Activated CD4-positive, alpha-beta T cell treated with anti-CD3 and anti-CD28 coated beads, Interleukin-2, amount 10 ng/mL, durations not matched to agents 7 days and 5 days (primary cell): ENCODE measurements around the gene GFM2. TPM values are rescaled to one million over a fixed set of nuclear protein-coding genes. Genes with fewer than 3 reads are reported as not detected.
"Not testable (repeated sequence)": the region's sequence is repeated elsewhere in the genome, so short reads cannot be mapped to it uniquely, and the experiment has no call there.

Experiments used
- CTCF ChIA-PET: fragments of 350-600 bp; sonication (Branson Sonifier 250); formaldehyde crosslinking; loops from one replicate; lab custom pipeline; 2021; ENCODE audit warnings: antibody characterized with exemption; lab: Charles Lee
- POLR2A ChIA-PET: fragments of 350-600 bp; sonication (Branson Sonifier 250); formaldehyde crosslinking; loops from one replicate; lab custom pipeline; 2021; ENCODE audit warnings: antibody characterized with exemption; lab: Charles Lee
- DNase-seq: peaks from one replicate; pipeline ENCODE4 v3.0.0-alpha.2; 2020
- H3K27ac Mint-ChIP-seq: one replicate; pipeline ENCODE4 v1.8.0; 2021; ENCODE audit warnings: mild to moderate bottlenecking, moderate library complexity, mixed read lengths
- H3K27me3 Mint-ChIP-seq: one replicate; pipeline ENCODE4 v1.8.0; 2021; ENCODE audit warnings: mixed read lengths
- H3K36me3 Mint-ChIP-seq: one replicate; pipeline ENCODE4 v1.8.0; 2021; ENCODE audit warnings: low read depth, mixed read lengths
- H3K4me1 Mint-ChIP-seq: one replicate; pipeline ENCODE4 v1.8.0; 2021; ENCODE audit warnings: mixed read lengths
- H3K4me3 Mint-ChIP-seq: one replicate; pipeline ENCODE4 v1.8.0; 2021; ENCODE audit warnings: mild to moderate bottlenecking, moderate library complexity, mixed read lengths
- H3K9me3 Mint-ChIP-seq: one replicate; pipeline ENCODE4 v1.8.0; 2021; ENCODE audit warnings: mixed read lengths
- total RNA-seq, 2 experiments: library from RNA; stranded (reverse); gene quantifications; one replicate each; pipeline ENCODE4 v1.2.3, GENCODE V29; 2021

The GFM2 gene
- total RNA-seq, 2 experiments from 2014 or later, result 24.0 to 24.3 TPM

GRCh38 chr5:74765201-74765600, 1.7 kb downstream of the GFM2 start:
- ChIA-PET CTCF (no interaction called here), POLR2A (no interaction called here)
- no peaks in the 10 kb centered on the region for H3K27me3 Mint-ChIP-seq
- peaks cover 31% of the 10 kb centered on the region for H3K36me3 Mint-ChIP-seq
- DNase-seq, result no peak
- H3K27ac Mint-ChIP-seq, result no peak overlapping the region
- no peaks in the 10 kb centered on the region for H3K9me3 Mint-ChIP-seq
- peak overlapping the region; percentile 100 for H3K4me3 Mint-ChIP-seq
- H3K4me1 Mint-ChIP-seq, result peaks cover 40% of the 10 kb centered on the region

- Mint-ChIP-seq H3K9me3 (no peaks in the 10 kb centered on the region), H3K27me3 (no peaks in the 10 kb centered on the region), H3K4me1 (peaks cover 35% of the 10 kb centered on the region), H3K4me3 (no peak overlapping the region), H3K36me3 (peaks cover 28% of the 10 kb centered on the region), H3K27ac (no peak overlapping the region)
- no peak for DNase-seq
- CTCF ChIA-PET, result interaction anchor here (1.4 kb wide), 1 partner anchor 473 kb away, joined by 3 read pairs; the partner anchor contains the start of gene ANKRD31
- POLR2A ChIA-PET, result no interaction called here
Measured at GRCh38 chr5:74763504-74763903, 3.4 kb downstream of the GFM2 start.

- no peak for DNase-seq
- ChIA-PET CTCF (interaction anchor here (0.5 kb wide), 1 partner anchor 38 kb away, joined by 6 read pairs; no protein-coding TSS in a partner anchor), POLR2A (no interaction called here)
- Mint-ChIP-seq H3K4me1 (peaks cover 28% of the 10 kb centered on the region), H3K27ac (no peak overlapping the region), H3K27me3 (no peaks in the 10 kb centered on the region), H3K36me3 (peaks cover 32% of the 10 kb centered on the region), H3K4me3 (no peak overlapping the region), H3K9me3 (no peaks in the 10 kb centered on the region)
Measured at GRCh38 chr5:74762599-74762998, 4.3 kb downstream of the GFM2 start.

- CTCF ChIA-PET, result interaction anchor here (0.6 to 1.0 kb wide), 2 partner anchors 12 to 148 kb away, joined by 3 to 4 read pairs; no protein-coding TSS in a partner anchor
- Mint-ChIP-seq H3K36me3 (peaks cover 33% of the 10 kb centered on the region), H3K27me3 (no peaks in the 10 kb centered on the region), H3K27ac (no peak overlapping the region), H3K4me3 (no peak overlapping the region), H3K9me3 (peaks cover 2% of the 10 kb centered on the region), H3K4me1 (peaks cover 24% of the 10 kb centered on the region)
- no peak for DNase-seq
- POLR2A ChIA-PET, result no interaction called here
Measured at GRCh38 chr5:74761241-74761640, 5.7 kb downstream of the GFM2 start.

GRCh38 chr5:74748742-74749141, 18.2 kb downstream of the GFM2 start:
- DNase-seq, CTCF ChIA-PET, H3K9me3 Mint-ChIP-seq, H3K4me3 Mint-ChIP-seq, H3K27me3 Mint-ChIP-seq, H3K4me1 Mint-ChIP-seq, H3K27ac Mint-ChIP-seq, POLR2A ChIA-PET: not testable (repeated sequence)
- peaks cover 40% of the 10 kb centered on the region for H3K36me3 Mint-ChIP-seq

GRCh38 chr5:74738406-74738805, 28.5 kb downstream of the GFM2 start:
- POLR2A ChIA-PET, result no interaction called here
- Mint-ChIP-seq H3K4me3 (no peak overlapping the region), H3K27ac (no peak overlapping the region), H3K4me1 (no peaks in the 10 kb centered on the region), H3K27me3 (no peaks in the 10 kb centered on the region), H3K36me3 (peaks cover 41% of the 10 kb centered on the region), H3K9me3 (no peaks in the 10 kb centered on the region)
- CTCF ChIA-PET, result interaction anchor here (1.2 kb wide), 1 partner anchor 15 kb away, joined by 4 read pairs; no protein-coding TSS in a partner anchor
- DNase-seq, result no peak

GRCh38 chr5:74736759-74737158, 30.2 kb downstream of the GFM2 start:
- no peak for DNase-seq
- ChIA-PET CTCF (interaction anchor here (1.3 kb wide), 1 partner anchor 17 kb away, joined by 3 read pairs; no protein-coding TSS in a partner anchor), POLR2A (no interaction called here)
- no peak overlapping the region for H3K27ac Mint-ChIP-seq
- H3K9me3 Mint-ChIP-seq, result no peaks in the 10 kb centered on the region
- no peak overlapping the region for H3K4me3 Mint-ChIP-seq
- no peaks in the 10 kb centered on the region for H3K27me3 Mint-ChIP-seq
- H3K4me1 Mint-ChIP-seq, result no peaks in the 10 kb centered on the region
- H3K36me3 Mint-ChIP-seq, result peaks cover 35% of the 10 kb centered on the region

- ChIA-PET CTCF (no interaction called here), POLR2A (no interaction called here)
- no peak overlapping the region for H3K27ac Mint-ChIP-seq
- peaks cover 3% of the 10 kb centered on the region for H3K9me3 Mint-ChIP-seq
- peaks cover 40% of the 10 kb centered on the region for H3K36me3 Mint-ChIP-seq
- H3K4me3 Mint-ChIP-seq, result no peak overlapping the region
- no peaks in the 10 kb centered on the region for H3K27me3 Mint-ChIP-seq
- DNase-seq, result no peak
- no peaks in the 10 kb centered on the region for H3K4me1 Mint-ChIP-seq
Measured at GRCh38 chr5:74725331-74725730, 41.6 kb downstream of the GFM2 start.

- CTCF ChIA-PET, result no interaction called here
Measured at GRCh38 chr5:74722271-74722670, 44.6 kb downstream of the GFM2 start.

GRCh38 chr5:74717596-74717995, 49.3 kb downstream of the GFM2 start:
- Mint-ChIP-seq H3K4me3 (no peak overlapping the region), H3K27me3 (no peaks in the 10 kb centered on the region), H3K4me1 (no peaks in the 10 kb centered on the region), H3K36me3 (peaks cover 47% of the 10 kb centered on the region), H3K9me3 (peaks cover 3% of the 10 kb centered on the region), H3K27ac (no peak overlapping the region)
- no peak for DNase-seq
- CTCF ChIA-PET, result no interaction called here
- POLR2A ChIA-PET, result no interaction called here

More at GRCh38 chr5:74722271-74722670, 44.6 kb downstream of the GFM2 start:
- no peak for DNase-seq
- POLR2A ChIA-PET, result no interaction called here
- peaks cover 3% of the 10 kb centered on the region for H3K9me3 Mint-ChIP-seq
- peaks cover 59% of the 10 kb centered on the region for H3K36me3 Mint-ChIP-seq
- H3K27me3 Mint-ChIP-seq, result no peaks in the 10 kb centered on the region
- H3K27ac Mint-ChIP-seq, result no peak overlapping the region
- H3K4me3 Mint-ChIP-seq, result no peak overlapping the region
- no peaks in the 10 kb centered on the region for H3K4me1 Mint-ChIP-seq

GRCh38 chr5:74693191-74693590, 73.7 kb downstream of the GFM2 start:
- no peaks in the 10 kb centered on the region for H3K27me3 Mint-ChIP-seq
- H3K27ac Mint-ChIP-seq, result no peak overlapping the region
- peaks cover 4% of the 10 kb centered on the region for H3K4me1 Mint-ChIP-seq
- H3K4me3 Mint-ChIP-seq, result no peak overlapping the region
- ChIA-PET CTCF (interaction anchor here (0.8 kb wide), 1 partner anchor 9 kb away, joined by 3 read pairs; no protein-coding TSS in a partner anchor), POLR2A (no interaction called here)
- H3K36me3 Mint-ChIP-seq, result peaks cover 25% of the 10 kb centered on the region
- no peaks in the 10 kb centered on the region for H3K9me3 Mint-ChIP-seq
- DNase-seq, result no peak

- DNase-seq, result no peak
- CTCF ChIA-PET, result no interaction called here
- Mint-ChIP-seq H3K36me3 (peaks cover 18% of the 10 kb centered on the region), H3K9me3 (no peaks in the 10 kb centered on the region), H3K27me3 (peaks cover 5% of the 10 kb centered on the region), H3K27ac (peak overlapping the region; percentile 14), H3K4me3 (peak overlapping the region; percentile 74), H3K4me1 (peaks cover 29% of the 10 kb centered on the region)
- POLR2A ChIA-PET, result interaction anchor here (0.7 kb wide), 1 partner anchor 1895 kb away, joined by 3 read pairs; no protein-coding TSS in a partner anchor
Measured at GRCh38 chr5:74686962-74687751, 79.8 kb downstream of the GFM2 start.

GRCh38 chr5:74685979-74686631, 80.8 kb downstream of the GFM2 start:
- Mint-ChIP-seq H3K27ac (peak overlapping the region; percentile 56), H3K4me3 (peak overlapping the region; percentile 74), H3K27me3 (peaks cover 5% of the 10 kb centered on the region), H3K9me3 (no peaks in the 10 kb centered on the region), H3K36me3 (peaks cover 18% of the 10 kb centered on the region), H3K4me1 (peaks cover 29% of the 10 kb centered on the region)
- DNase-seq, result peak; percentile 10
- CTCF ChIA-PET, result interaction anchor here (0.7 kb wide), 1 partner anchor 14 kb away, joined by 3 read pairs; no protein-coding TSS in a partner anchor
- POLR2A ChIA-PET, result no interaction called here
